ENCODE results near the gene ATP6V0E1. TPM values are rescaled to one million over a fixed set of nuclear protein-coding genes. Genes with fewer than 3 reads are reported as not detected.

ATP6V0E1 gene
- total RNA-seq, 2 experiments from 2014 or later: 31.1 to 31.9 TPM

- DNase-seq (no peak), ATAC-seq (ENCODE audit: poor library complexity) (no peak)
- TF ChIP-seq, protein P1, sequence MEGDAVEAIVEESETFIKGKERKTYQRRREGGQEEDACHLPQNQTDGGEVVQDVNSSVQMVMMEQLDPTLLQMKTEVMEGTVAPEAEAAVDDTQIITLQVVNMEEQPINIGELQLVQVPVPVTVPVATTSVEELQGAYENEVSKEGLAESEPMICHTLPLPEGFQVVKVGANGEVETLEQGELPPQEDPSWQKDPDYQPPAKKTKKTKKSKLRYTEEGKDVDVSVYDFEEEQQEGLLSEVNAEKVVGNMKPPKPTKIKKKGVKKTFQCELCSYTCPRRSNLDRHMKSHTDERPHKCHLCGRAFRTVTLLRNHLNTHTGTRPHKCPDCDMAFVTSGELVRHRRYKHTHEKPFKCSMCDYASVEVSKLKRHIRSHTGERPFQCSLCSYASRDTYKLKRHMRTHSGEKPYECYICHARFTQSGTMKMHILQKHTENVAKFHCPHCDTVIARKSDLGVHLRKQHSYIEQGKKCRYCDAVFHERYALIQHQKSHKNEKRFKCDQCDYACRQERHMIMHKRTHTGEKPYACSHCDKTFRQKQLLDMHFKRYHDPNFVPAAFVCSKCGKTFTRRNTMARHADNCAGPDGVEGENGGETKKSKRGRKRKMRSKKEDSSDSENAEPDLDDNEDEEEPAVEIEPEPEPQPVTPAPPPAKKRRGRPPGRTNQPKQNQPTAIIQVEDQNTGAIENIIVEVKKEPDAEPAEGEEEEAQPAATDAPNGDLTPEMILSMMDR (IDR thresholded peaks at IDR 0.05): no peak
- intact Hi-C loops (cut with DNase I, micrococcal nuclease): loop anchor here (5.0 to 10.0 kb wide), 5 partner anchors 33 to 866 kb away; partner anchors contain the start of genes CPEB4 (in 1 of the 2), DUSP1 (in 1 of the 2) and STK10 (in 1 of the 2)
- Histone ChIP-seq H3K4me3 (ENCODE audit: low read length) (no peak overlapping the region), H3K4me1 (ENCODE audit: insufficient read depth, low read length) (peaks cover 8% of the 10 kb centered on the region), H3K27ac (ENCODE audit: low read depth in 1 of 2, low read length in 2 of 2) (no peak overlapping the region), H3K27me3 (ENCODE audit: control insufficient read depth in 1 of 2, insufficient read depth in 2 of 2, low read length in 2 of 2) (no peaks in the 10 kb centered on the region), H3K9me3 (ENCODE audit: control insufficient read depth in 1 of 2, insufficient read depth in 1 of 2, low read length in 2 of 2) (no peaks in the 10 kb centered on the region), H3K36me3 (ENCODE audit: insufficient read depth, low read length) (no peaks in the 10 kb centered on the region)
- Mint-ChIP-seq H3K36me3 (ENCODE audit: low read depth) (peaks cover 2% of the 10 kb centered on the region), H3K27ac (no peak overlapping the region), H3K4me1 (ENCODE audit: low read depth) (peaks cover 22% of the 10 kb centered on the region), H3K9me3 (no peaks in the 10 kb centered on the region), H3K27me3 (no peaks in the 10 kb centered on the region), H3K4me3 (no peak overlapping the region)
- ChIA-PET CTCF (no interaction called here), POLR2A (no interaction called here)
Measured at GRCh38 chr5:173050791-173051190, 67.2 kb downstream of the ATP6V0E1 start.

GRCh38 chr5:173051746-173052145 is 68.2 kb downstream of the ATP6V0E1 start:
- Mint-ChIP-seq H3K9me3 (no peaks in the 10 kb centered on the region), H3K4me3 (no peak overlapping the region), H3K36me3 (ENCODE audit: low read depth) (peaks cover 7% of the 10 kb centered on the region), H3K4me1 (ENCODE audit: low read depth) (peaks cover 27% of the 10 kb centered on the region), H3K27ac (no peak overlapping the region), H3K27me3 (no peaks in the 10 kb centered on the region)
- intact Hi-C loops (cut with DNase I, micrococcal nuclease): loop anchor here (5.0 to 10.0 kb wide), 5 partner anchors 34 to 867 kb away; partner anchors contain the start of genes CPEB4 (in 1 of the 2), DUSP1 (in 1 of the 2) and STK10 (in 1 of the 2)
- Histone ChIP-seq H3K36me3 (ENCODE audit: insufficient read depth, low read length) (no peaks in the 10 kb centered on the region), H3K4me1 (ENCODE audit: insufficient read depth, low read length) (peaks cover 9% of the 10 kb centered on the region), H3K9me3 (ENCODE audit: control insufficient read depth in 1 of 2, insufficient read depth in 1 of 2, low read length in 2 of 2) (no peaks in the 10 kb centered on the region), H3K4me3 (ENCODE audit: low read length) (no peak overlapping the region), H3K27ac (ENCODE audit: low read depth in 1 of 2, low read length in 2 of 2) (no peak overlapping the region), H3K27me3 (ENCODE audit: control insufficient read depth in 1 of 2, insufficient read depth in 2 of 2, low read length in 2 of 2) (no peaks in the 10 kb centered on the region)
- POLR2A ChIA-PET: no interaction called here
- CTCF ChIA-PET: no interaction called here
- ATAC-seq (ENCODE audit: poor library complexity) (no peak), DNase-seq (no peak)
- TF ChIP-seq, protein P1 (IDR thresholded peaks at IDR 0.05): no peak

DNA sequence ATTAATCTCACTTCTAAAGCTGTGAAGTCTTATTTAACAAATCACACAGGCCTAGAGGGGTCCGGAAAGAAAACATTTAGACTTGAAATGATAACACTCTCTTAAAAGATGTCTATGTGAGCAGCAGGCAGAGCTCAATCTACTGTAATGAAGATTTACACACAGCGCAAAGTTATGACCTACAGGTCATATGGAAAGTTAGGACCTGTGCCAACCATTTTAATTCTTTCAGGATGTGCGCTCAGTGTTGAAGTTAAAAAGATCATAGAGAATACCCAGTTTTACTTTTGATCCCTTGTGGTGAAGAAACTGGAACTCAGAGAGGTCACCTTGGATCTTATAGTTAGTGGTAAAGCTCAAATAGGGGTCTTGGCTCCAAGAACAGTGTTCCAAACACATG is 69.5 kb downstream of the ATP6V0E1 start:
- TF ChIP-seq, protein P1 (IDR thresholded peaks at IDR 0.05): no peak
- Mint-ChIP-seq H3K4me3 (peak overlapping the region; percentile 11), H3K36me3 (ENCODE audit: low read depth) (peaks cover 19% of the 10 kb centered on the region), H3K9me3 (no peaks in the 10 kb centered on the region), H3K4me1 (ENCODE audit: low read depth) (peaks cover 40% of the 10 kb centered on the region), H3K27me3 (no peaks in the 10 kb centered on the region), H3K27ac (no peak overlapping the region)
- intact Hi-C loops (cut with DNase I, micrococcal nuclease): loop anchor here (5.0 to 10.0 kb wide), 5 partner anchors 36 to 868 kb away; partner anchors contain the start of genes CPEB4 (in 1 of the 2), DUSP1 (in 1 of the 2) and STK10 (in 1 of the 2)
- POLR2A ChIA-PET: interaction anchor here (1.3 kb wide), 1 partner anchor 69 kb away, joined by 4 read pairs; no protein-coding TSS in a partner anchor
- peaks cover 13% of the 10 kb centered on the region for H3K4me1 ChIP-seq (ENCODE audit: insufficient read depth, low read length)
- no peaks in the 10 kb centered on the region for H3K27me3 ChIP-seq (ENCODE audit: control insufficient read depth in 1 of 2, insufficient read depth in 2 of 2, low read length in 2 of 2)
- no peak overlapping the region for H3K27ac ChIP-seq (ENCODE audit: low read depth in 1 of 2, low read length in 2 of 2)
- no peaks in the 10 kb centered on the region for H3K36me3 ChIP-seq (ENCODE audit: insufficient read depth, low read length)
- CTCF ChIA-PET: interaction anchor here (1.7 kb wide), 1 partner anchor 18 kb away, joined by 5 read pairs; no protein-coding TSS in a partner anchor
- DNase-seq: no peak
- no peak for ATAC-seq (ENCODE audit: poor library complexity)
- no peak overlapping the region for H3K4me3 ChIP-seq (ENCODE audit: low read length)
- no peaks in the 10 kb centered on the region for H3K9me3 ChIP-seq (ENCODE audit: control insufficient read depth in 1 of 2, insufficient read depth in 1 of 2, low read length in 2 of 2)

Data from CD4-positive, alpha-beta T cell (primary cell).